Activated CD4-positive, alpha-beta T cell treated with anti-CD3 and anti-CD28 coated beads, Interleukin-2, amount 50 U/mL, for 1 hour (primary cell): ENCODE results near the gene CAB39L.
"Not testable (repeated sequence)": the region's sequence is repeated elsewhere in the genome, so short reads cannot be mapped to it uniquely, and the experiment has no call there.

Source experiments
- DNase-seq: peaks from one replicate; pipeline ENCODE4 v3.0.0-alpha.2; 2020

Gene CAB39L

DNA sequence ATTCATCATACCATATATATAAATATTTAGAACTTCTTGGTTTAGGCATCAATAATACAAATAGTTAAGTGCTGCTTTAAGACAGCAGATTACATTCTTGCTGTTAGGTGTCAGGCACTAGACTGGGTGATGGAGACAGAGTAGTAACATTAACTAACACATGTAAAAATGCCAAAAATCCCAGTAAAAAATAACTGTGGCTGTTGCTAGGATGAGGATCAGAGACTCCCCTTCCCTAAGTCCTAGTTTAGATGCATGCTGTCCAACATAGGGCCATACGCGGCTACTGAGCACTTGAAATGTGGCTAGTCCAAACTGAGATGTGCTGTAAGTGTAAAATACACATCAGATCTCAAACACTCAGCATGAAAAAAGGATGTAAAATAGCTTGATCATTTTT, 101.4 kb downstream of the CAB39L start:
- DNase-seq: no peak

DNA sequence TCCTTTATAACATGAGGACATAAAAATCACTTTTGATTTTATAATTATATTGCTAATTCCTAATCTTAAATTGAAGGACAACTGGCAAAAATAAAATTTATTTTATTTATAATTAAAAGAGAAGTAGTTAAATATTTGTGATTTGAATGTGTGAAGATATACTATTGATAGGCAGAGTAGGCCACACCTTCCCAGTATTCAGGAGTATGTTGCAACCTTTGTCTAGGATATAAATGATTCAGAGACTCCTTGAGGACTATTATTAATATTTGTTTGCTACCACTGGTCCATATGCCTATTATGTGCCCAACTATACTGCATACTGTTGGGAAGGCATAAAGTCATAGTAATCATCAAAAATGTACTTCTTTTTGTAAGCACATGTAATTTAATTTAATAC, 101.9 kb downstream of the CAB39L start:
- no peak for DNase-seq

DNA sequence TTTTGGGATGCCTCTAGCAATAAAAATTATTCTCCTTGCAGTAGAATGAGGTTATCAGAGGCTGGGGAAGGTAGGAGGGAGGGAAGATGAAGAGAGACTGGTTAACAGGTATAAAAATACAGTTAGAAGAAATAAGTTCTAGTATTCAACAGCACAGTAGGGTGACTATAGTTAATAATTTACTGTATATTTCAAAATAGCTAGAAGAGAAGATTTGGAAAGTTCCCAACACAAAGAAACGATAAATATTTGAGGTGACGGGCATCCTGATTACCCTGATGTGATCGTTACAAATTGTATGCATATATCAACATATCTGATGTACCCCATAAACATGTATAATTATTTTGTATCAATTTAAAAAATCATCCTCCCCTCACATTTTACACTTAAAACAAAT, 102.3 kb downstream of the CAB39L start:
- DNase-seq: no peak

DNA sequence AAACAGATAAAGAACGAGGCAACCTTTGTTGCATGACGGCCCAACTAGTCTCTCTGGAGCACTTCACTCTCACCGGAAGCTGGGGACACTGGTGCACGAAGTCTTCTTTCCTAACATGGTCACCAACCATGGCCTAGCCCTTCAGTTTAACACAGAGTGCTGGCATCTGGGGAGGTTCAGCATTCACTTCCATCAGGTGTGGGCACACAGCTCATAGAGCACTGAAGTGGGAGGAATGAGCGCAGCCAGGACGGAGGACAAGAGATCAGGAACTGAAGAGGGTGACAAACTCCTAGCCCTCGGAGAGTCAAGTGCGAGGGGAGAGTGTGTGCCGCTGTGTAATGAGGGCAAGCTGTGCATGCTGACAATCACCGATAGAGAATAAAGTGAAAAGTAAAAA, 103.7 kb downstream of the CAB39L start:
- DNase-seq: no peak

DNA sequence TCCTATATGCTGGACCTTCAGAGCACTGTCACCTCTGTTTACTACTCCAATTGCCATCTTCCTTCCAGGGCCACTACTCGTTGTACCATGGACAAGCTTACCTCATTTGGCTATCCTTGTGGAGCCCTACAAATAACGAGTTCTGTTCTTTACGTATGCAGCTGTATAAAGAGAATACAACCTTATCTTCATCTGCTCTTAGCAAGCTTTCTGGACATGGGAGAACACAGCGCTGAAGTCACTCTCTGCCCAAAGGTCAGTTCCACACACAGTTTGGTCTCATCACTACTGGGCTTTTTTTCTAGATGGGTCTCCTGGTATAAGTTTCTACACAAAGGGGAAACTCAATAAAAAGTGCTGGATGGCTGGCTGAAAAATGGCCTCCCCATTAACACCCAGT, 107.2 kb downstream of the CAB39L start:
- DNase-seq: no peak

DNA sequence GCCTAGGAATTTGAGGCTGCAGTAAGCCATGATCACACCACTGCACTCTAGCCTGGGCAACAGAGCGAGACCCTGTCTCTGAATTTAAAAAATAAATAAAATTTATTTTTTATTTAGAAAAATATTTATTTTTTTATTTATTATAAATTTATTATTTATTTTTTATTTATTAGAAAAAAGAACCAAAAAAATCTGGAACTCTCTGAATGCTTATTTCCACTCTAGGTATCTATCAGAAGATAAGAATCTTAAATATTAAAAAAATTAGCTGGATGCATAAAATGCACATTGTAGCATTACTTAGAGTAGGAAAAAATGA, 113.4 kb downstream of the CAB39L start:
- no peak for DNase-seq

DNA sequence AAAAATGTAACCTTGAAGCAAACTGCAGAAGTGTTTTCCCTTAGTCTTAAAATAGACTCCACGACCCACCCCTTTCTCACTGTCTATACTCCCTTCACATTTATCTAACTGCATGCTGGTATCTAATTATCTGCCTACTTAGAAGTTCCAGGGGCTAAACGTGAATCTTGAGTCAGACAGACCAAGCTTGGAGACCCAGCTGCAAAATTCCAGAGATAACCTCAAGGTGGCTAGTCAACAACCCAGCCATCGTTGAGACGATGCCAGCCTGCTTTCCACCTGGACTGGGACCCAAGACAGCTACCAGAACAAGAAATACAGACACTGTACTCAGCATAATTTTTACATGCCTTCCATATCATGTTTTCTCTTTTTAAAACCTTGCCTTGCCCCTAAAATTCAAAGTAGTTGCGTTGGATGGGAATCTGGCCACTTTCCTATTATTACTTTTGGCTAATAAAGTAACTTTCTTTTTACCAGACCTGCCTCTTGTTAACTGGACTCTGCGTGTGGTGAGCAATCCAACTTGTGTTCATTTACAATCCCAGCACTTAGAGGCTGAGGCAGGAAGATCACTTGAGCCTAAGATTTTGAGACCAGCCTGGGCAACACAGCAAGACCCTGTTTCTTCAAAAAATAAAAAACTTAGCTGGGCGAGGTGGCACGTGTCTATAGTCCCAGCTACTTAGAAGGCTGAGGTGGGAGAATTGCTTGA, 113.9 kb downstream of the CAB39L start:
- DNase-seq: no peak

DNA sequence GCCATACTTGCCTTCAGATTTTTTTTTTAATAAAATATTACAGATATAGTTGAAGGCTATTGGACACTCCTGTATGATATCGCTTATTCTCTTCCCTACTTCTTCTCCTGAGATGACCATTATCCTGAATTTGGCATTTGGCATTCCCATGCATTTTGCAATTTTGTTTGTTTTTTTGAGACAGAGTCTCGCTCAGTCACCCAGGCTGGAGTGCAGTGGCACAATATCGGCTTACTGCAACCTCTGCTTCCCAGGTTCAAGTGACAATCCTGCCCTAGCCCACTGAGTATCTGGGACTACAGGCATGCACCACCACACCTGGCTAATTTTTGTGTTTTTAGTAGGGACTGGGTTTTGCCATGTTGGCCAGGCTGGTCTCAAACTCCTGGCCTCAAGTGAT, 116.7 kb downstream of the CAB39L start:
- DNase-seq: not testable (repeated sequence)

DNA sequence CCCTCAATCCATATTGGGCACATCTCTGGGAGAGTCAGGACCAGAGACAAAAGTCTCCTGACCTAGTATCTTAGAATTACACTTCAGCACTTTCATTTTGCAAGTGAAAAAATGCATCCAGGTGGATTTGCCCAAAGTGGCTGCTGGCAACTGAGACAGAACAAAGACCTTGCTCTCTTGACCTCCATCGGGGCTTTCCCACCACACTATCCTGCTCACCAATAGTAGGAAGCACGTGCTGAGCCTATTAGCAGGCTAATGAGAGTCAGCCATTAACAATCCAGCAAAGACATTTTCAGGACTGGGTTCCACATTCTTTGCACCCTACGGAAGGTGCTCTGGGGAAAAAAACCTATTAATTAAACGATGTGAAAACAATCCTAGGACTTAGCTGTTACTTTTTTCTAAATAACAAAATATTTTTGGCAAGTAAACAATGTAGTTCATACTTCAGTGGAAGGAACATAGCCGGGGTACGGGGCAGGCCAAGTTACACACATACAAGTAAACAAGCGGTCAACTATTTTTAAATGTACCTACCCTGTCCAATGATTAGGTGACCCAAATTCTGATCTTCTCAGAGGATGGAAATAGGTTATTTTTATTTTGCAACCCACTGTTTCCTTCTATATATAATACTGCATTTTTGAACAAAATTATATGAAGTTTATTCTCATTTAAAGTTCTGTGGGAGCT, 117.5 kb downstream of the CAB39L start:
- no peak for DNase-seq

DNA sequence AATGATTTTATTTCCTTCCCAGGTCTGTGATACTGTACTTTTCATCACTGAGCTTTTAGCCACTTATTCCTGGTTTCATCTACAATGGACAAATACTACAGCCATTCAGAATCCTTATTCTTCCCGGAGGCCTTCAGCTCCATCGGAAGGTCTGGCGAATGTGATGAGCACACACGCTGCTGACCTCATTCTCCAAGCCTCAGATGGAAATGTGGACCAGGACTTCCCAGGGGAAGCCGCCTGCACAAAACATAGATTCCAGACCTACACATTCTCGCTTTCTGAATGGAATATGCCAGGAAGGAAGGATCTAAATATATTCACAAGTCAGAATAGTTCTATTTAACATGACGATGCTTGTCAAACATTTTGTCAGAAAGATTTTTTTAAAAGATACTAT, 120.5 kb downstream of the CAB39L start:
- DNase-seq: no peak

DNA sequence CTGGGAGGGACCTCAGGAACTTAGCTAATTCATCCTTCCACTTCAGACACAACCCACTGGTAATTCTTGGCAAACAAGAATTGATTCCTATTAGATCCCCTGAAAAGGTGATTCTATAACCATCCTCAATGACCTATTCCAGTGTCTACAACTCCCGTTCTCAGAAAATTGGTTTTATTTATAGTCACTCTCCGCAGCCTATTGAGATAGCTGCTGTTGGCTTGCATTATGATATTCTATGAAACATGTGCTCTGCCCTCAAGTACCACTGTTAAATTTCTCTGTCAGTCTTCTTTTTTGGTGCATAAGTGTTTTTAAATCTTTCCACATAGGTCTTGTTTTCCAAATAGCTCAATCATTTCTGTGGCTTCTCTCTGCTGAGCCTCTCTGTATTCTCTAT, 121.2 kb downstream of the CAB39L start:
- no peak for DNase-seq

DNA sequence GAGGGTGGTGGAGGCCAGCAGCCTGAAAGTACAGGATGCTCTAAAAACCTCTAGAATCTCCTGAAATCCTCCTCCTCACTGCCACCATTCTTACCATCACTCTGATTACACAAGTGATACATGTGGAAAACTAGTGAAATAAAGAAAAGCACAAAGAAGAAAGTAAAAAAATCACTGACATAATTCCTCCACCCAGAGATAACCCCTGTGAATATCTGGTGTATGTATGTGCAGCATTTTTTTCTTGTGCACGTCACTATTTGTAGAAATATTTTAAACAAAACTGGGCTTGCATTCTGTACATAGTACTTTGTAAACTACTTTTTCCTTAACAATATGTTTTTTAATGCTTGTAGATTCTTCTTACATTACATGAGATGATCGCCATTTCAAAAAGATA, 122.9 kb downstream of the CAB39L start:
- no peak for DNase-seq

DNA sequence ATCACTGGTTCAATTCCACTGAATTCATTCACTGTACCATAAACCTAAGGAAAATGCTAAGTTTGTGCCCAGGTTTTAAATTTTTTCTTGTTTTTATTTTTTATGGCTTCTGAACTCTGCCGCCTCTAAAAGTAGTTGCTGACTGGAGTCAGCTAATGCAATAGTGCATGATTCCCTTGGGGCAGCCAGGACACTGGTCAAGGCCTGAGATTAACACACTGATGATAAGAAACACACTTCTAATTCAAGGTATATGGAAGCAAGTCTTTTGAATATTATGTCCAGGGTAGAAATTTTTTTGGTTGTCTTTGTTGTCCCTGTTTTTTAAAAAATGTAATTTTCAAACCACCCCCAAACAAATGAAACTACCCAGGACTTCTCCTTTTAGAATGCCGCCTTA, 123.9 kb downstream of the CAB39L start:
- no peak for DNase-seq

DNA sequence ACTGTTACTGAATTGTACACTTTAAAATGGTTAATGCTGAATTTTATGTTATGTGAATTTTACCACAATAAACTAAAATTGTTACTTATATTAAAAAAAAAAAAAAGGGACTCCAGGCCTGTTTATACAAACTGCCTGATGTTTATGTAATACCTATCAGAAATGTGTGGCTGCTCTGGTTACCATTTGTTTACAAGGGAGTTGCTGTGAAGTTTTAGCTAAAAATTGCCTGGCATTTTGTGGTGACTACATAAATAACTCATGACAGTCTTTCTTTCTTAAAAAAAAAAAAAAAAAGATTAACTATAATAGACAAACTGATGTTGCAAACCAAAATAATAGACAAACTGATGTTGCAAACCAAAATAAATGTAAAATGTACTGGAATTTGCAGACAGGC, 124.3 kb downstream of the CAB39L start:
- DNase-seq: no peak

DNA sequence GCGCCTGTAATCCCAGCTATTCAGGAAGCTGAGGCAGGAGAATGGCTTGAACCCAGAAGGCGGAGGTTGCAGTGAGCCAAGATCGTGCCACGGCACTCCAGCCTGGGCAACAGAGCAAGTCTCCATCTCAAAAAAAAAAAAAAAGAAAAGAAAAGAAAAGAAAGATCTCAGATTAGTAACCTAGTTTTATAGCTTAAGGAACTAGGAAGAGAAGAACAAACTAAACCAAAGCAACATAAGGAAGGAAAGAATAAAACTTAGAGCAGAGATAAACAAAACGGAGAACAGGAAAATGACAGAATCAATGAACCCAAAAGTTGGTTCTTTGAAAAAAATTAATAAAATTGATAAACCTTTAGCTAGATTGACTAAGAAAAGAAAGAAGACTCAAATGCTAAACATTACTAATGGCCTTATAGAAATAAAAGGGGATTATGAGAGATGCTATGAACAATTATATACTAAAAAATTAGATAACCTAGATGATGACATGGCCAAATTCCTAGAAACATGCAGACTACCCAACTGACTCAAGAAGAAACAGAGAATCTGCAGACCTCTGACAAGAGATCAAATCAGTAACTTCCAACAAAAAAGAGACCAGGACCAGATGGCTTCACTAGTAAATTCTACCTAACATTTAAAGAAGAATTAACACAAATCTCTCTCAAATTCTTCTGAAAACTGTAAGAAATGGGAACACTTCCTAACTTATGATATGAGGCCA, 127.9 kb downstream of the CAB39L start:
- DNase-seq: no peak

DNA sequence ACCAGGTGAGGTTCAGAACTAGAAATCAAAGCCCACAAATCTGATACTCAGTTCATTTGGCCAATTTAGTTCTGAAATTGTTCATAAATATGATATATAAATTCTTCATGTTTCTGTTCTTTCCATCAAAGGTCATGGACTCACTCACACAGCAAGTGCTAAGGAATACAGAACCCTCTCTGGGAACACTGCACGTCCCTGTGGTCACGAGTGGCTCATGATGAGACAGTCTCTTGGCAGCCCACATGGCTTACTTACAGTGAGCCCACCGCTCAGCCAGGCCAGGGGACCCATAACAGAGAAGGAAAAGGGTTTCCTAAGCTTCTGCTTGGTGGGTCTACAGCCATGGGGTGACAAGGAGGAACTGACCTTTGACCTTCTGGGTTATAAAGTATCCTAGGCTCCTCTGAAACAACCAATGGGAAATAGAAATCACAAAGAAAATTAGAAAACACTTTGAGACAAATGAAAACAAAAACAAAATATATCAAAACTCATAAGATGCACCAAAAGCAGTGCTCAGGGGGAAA, 128.8 kb downstream of the CAB39L start:
- DNase-seq: no peak

DNA sequence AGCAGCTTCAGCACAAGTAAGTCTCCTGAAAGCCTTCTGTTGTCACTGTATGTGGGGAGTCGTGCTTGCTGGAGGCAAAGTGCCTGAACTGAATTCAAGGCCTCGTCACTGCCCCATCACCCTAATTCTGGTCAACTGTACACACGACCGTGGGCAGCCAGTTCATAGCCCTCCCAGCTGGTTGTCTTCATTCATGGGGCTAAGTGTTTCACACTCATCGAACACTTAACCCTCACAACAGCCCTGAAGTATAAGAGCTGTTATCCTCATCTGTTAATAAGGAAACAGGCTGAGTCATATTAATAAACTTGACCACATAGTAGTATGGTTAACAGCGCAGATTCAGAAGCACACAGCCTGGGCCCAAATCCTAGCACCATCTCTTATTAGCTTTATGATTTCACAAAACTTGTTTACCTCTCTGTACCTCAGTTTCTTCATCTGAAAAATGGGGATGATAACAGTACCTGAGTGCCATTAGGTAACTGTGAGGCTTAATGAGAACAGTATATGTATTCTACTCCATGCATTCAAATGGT, 129.5 kb downstream of the CAB39L start:
- no peak for DNase-seq

DNA sequence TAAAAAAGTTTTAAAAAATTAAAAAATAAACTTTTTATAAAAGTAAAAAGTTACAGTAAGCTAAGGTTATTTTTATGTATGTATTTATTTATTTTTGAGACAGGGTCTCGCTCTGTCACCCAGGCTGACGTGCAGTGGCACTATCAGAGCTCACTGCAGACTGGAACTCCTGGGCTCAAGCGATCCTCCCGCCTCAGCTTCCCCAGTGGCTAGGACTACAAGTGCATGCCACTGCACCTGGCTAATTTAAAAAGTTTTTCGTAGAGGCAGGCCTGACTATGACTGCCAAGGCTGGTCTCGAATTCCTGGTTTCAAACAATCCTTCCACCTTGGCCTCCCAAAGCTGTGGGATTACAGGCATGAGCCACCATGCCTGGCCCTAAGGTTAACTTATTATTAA, 132.0 kb downstream of the CAB39L start:
- DNase-seq: no peak

DNA sequence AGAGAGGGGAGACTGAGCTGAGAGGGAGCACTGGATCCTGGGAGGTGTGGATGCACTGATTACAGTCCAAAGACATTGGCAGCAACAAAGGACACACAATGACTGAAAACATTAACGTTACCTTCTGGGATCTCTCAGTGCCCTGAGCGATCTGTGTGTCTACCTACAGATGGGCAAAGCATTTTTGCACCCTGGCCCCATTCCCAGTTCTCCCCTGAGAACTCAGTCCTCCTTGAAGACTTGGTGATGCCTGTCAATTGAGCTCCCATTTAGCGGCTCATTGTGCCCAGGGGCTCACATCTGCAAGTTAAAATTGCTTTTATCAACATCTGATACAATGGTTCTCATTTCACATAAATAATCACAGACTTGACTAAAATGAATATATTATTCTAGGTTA, 133.6 kb downstream of the CAB39L start:
- DNase-seq: no peak

DNA sequence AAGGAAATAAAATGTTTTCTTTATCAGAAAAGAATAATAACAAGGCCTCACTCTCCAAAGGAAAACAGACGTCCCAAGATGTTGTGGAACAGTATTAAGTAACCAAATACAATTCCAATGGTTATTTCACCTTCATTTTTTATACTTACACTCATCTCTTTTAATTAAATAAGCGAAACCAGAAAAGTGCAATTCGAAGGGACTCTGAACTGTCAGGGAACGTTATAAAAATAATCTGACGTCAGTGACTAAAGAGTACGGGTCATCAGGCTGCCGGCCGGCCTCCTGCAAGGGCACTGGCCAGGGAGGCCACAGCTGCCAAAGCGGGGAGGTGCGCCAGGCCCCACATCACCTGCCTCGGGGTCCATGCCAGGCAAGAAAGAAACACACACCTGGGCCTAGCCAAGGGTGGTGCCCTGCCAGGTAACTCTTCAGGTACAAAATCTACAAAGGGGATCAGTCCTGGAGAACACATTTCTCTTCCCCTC, 134.9 kb downstream of the CAB39L start:
- DNase-seq: no peak

DNA sequence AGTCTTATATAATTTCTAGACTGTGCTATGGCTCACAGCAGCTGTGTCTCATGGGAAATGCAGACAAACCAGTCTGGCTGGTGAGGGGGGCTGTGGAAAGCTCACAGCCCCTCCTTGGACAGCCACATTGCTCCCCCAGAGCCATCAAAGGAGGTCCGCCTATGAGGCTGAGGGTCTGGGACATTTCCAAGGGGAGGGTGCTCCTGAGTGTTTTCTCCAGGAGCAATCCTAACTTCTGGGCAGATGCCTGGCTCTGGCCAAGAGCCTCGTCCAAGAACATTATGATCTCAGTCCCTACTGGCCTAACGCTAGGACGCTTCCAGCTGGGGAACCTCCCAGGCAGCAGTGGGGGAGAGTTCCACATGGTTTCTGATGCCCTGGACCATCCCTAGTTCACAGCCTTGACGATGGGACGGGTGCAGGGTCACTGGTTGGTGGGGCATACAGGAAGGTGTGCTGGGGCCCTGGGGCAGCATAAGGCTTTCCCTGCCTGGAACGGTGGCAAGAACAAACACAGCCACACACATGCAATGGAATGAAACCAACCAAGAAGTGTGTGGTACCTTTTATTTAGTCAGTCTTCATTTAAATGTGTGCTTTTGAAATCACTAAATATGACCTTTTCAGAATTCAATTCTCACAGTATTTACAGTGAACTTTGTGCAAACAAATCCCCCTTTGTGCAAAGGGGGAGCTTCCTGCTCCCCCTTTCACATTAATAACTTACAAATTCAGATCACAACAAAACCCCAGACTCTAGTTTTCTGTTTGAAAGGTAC, 135.6 kb downstream of the CAB39L start:
- DNase-seq: no peak

DNA sequence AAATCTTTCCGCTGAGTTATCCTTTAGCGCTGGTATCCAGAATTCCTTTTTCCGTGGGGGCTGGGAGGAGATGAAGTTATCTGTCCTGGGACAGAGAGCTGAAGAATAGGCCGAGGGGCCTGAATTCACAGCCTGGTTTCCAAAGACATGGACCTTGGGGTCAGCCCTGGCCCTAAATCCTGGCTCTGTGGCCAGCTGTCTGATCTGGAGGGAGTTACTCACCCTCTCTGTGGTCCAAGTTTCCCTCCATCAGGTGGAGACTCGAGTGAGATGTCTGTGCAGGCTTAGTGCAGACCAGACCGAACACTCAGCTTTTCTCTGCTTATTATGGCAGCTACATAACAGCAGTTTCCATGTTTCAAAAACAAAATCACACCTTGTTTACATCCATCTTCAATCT, 136.5 kb downstream of the CAB39L start:
- no peak for DNase-seq
